Measurements from ENCODE around the gene PTPDC1.
"Not testable (repeated sequence)": the region's sequence is repeated elsewhere in the genome, so short reads cannot be mapped to it uniquely, and the experiment has no call there.

Gene PTPDC1

DNA sequence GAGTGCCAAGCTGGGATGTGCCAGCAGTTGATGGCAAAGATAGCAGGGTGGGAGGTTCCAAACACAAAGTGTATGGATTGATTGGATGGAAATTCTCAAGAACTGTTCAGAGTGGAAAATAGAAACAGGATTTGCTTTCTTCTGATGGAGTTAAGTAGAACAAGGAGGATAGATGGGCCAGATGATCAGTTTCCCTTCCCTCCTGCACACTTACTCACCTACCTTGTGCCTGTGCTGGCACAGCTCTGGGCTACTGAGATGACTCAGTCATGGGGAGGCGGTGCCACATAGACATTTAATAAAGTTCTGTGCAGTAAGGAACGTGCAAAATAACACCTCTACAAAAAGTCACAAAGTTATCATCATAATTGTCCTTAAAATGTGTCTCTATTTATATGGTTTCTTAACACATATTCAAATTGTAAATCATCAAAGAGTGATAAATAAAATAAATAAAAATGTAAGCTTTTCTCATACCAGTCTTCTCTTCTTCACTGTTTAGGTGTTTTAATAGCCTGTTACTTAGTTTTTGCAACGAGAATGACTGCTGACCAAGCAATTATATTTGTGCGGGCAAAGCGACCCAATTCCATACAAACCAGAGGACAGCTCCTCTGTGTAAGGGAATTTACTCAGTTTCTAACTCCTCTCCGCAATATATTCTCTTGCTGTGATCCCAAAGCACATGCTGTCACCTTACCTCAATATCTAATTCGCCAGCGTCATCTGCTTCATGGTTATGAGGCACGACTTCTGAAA, 12.7 kb downstream of the PTPDC1 start:
- no peak for DNase-seq

- DNase-seq: no peak
Observed at GRCh38 chr9:94097788-94098414, 13.6 kb downstream of the PTPDC1 start.

GRCh38 chr9:94100152-94100879, 16.1 kb downstream of the PTPDC1 start:
- no peak for DNase-seq

GRCh38 chr9:94101162-94101853, 17.0 kb downstream of the PTPDC1 start:
- DNase-seq: no peak

DNA sequence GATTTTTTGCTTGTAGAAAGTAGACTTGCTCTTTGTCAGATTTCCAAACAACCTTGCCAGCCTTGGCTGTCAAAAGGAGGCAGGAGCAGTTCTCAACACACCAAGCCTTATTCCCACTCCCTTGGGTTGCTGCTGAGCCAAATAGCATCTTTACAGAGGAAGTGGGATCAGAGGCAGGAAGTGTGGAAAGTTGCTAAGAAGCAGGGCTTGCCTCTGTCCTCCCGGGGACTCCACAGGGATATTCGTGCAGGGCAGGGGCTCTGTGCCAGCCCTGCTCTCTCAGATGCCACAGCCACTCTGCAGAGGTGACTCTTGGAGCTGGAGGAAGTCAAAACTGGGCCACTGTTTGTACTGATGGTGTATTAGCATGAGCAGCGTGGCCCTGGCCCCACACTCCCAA, 24.3 kb downstream of the PTPDC1 start:
- no peak for DNase-seq

GRCh38 chr9:94110821-94111252, 26.6 kb downstream of the PTPDC1 start:
- no peak for DNase-seq

DNA sequence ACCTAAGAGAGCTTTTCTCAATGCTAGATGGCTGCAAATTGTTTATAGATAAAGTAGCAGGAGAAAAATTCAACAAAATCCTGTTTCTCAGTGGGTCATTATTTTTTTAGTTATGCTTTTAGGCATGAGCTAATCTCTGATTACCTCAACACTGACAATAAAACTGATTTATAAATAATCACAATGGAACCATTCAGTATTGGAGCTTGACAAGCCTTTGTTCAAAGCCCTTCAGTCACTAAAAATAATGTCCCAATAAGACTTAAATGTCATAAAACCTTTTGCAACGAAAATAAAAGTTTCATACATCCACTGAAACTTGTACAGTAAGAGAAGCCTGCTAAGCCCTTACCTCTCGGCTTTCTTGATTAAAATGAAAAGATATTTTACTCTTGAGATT, 27.2 kb downstream of the PTPDC1 start:
- DNase-seq: no peak

GRCh38 chr9:94112716-94113465, 28.6 kb downstream of the PTPDC1 start:
- DNase-seq: no peak

- not testable (repeated sequence) for DNase-seq
Observed at GRCh38 chr9:94120088-94120487, 35.8 kb downstream of the PTPDC1 start.

DNA sequence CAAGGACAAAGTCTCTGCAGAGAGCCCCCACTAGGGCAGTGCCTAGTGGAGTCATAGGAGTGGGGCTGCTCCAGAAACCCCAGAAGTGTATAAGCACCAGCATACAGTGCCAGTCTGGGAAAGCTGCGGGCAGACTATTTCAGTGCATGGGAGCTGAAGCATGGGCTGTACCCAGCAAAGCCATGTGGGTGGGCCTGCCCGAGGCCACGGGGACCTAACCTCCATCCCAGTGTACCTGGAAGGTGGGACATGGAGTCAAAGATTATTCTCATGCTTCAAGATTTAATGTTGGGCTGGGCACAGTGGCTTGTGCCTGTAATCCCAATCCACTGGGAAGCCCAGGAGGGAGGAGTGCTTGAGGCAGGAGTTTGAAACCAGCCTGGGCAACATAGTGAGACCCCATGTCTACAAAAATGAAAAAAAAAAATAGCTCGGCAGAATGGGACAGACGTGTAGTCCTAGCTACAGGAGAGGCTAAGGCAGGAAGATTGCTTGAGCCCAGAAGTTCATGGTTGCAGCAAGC, 36.7 kb downstream of the PTPDC1 start:
- DNase-seq: no peak

DNA sequence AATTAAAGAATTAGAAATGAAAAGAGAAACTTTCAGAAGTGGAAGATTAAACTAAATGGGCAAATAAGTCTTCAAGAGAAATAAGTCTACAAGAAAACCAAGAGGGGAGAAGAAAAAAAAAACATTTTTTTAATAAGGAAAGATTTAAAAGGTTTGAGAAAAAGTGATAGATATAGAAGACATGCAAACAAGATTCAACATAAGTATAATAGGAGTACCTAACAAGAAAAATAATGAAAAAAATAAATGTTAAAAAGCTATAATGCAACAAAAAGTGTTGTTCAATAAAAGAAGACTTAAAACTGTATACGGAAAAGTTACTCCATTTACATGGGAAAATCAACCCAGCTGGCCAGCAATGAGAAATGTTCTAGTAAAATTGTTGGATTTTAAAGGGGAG, 42.6 kb downstream of the PTPDC1 start:
- DNase-seq: no peak

DNA sequence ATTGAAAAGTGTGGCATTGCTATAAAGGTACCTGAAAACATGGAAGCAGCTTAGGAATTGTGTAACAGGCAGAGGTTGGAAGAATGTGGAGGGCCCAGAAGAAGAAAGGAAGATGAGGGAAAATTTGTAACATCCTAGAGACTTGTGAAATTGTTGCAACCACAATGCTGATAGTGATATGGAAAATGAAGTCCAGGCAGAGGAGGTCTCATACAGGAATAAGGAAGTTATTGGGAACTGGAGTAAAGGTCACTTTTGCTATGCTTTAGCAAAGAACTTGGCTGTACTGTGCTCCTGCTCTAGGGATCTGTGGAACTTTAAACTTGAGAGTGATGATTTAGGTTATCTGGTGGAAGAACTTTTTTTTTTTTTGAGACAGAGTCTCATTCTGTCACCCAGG, 43.5 kb downstream of the PTPDC1 start:
- DNase-seq: no peak

- no peak for DNase-seq
Observed at GRCh38 chr9:94128580-94128979, 44.3 kb downstream of the PTPDC1 start.

GRCh38 chr9:94134629-94135028, 50.4 kb downstream of the PTPDC1 start:
- DNase-seq: no peak

DNA sequence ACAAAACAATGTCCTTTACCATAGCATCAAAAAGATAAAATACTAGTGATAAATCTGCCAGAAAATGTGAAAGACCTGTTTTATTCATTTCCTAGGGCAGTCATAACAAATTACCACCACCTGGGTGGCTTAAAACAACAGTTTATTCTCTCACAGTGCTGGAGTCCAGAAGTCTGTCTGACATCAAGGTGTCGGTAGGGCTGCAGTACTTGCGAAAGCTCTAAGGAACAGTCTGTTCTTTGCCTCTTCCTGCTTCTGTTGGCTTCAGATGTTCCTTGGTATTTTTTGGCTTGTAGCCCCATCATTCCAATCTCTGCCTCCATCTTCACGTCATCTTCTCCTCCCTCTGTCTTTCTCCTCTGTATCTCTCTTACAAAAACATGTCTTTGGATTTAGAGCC, 51.0 kb downstream of the PTPDC1 start:
- no peak for DNase-seq

DNA sequence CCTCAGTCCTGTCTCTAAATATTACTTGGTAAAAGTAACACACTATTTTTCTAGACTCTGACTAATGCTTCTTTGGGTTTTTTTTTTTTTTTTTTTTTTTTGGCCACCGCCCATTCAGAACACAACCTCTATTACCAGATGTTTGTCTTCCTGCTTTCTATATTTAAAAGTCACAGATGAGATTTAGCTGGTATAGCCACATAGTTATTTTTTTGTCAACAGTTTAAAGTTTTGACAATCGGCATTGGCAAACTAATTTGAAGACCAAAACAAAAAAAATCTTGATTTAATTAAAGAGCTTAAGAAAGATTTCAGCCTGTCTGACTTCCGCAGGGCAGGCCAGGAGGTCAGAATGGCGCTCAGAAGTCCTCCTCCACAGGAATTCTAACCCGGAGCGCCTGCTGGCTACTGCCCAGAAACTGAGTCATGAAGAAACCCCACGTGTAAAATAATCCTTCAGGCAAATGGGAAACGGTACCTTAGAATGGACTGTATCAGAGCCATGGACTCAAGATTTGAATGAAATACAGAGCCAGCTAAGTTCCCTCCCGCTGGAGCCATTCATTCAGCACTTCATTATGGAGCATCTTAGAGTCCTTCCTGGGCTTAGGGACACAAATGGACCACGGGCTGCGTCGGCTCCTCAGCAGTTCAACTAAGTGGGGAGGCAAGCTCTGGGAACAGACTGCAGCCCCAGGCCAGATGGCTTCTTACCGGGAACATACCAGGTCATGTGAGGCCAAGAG, 55.6 kb downstream of the PTPDC1 start:
- no peak for DNase-seq

GRCh38 chr9:94140418-94140780, 56.1 kb downstream of the PTPDC1 start:
- no peak for DNase-seq

- DNase-seq: no peak
Observed at GRCh38 chr9:94140791-94141790, 56.8 kb downstream of the PTPDC1 start.

DNA sequence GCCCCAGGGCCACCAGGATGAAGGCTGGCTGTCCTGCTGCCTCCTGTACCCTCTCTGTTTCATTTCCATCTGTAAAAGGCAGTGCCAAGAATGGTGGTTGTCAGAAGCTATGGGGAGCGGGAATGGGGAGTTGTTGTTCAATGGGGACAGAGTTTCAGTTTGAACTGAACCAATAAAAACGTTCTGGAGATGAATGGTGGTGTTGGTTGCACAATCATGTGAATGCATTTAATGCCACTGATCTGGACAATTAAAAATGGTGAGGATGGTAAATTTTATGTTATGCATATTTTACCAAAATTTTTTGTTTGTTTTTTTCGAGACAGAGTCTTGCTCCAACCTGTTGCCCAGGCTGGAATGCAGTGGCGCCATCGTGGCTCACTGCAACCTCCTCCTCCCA, 58.1 kb downstream of the PTPDC1 start:
- DNase-seq: no peak

- DNase-seq: no peak
Observed at GRCh38 chr9:94144394-94144793, 60.1 kb downstream of the PTPDC1 start.

All from NK-92 treated with Interleukin-12 subunit alpha and Interleukin-12 subunit beta, amount 100 ng/mL, for 24 hours (cell line).